Uterus (tissue), 2 donors: ENCODE measurements around the gene RPS6KL1.

Experiments used
- POLR2A ChIP-seq, 2 donors: fragments of 450-650 bp; IDR thresholded peaks; one replicate each; pipeline ENCODE4 v1.6.1; 2016; ENCODE audit warnings: antibody characterized with exemption in 2 of 2, mild to moderate bottlenecking in 1 of 2, moderate library complexity in 1 of 2
- TF ChIP-seq, protein P1 (sequence below), 4 experiments: fragments of 200-600 bp in 2 of 4; fragments of 450-650 bp in 2 of 4; sonication (generic) in 2 of 4; IDR thresholded peaks; one replicate each; pipeline ENCODE4 v1.5.1; 2016 to 2019; ENCODE audit warnings: antibody characterized with exemption in 4 of 4, mild to moderate bottlenecking in 2 of 4, moderate library complexity in 1 of 4

DNA sequence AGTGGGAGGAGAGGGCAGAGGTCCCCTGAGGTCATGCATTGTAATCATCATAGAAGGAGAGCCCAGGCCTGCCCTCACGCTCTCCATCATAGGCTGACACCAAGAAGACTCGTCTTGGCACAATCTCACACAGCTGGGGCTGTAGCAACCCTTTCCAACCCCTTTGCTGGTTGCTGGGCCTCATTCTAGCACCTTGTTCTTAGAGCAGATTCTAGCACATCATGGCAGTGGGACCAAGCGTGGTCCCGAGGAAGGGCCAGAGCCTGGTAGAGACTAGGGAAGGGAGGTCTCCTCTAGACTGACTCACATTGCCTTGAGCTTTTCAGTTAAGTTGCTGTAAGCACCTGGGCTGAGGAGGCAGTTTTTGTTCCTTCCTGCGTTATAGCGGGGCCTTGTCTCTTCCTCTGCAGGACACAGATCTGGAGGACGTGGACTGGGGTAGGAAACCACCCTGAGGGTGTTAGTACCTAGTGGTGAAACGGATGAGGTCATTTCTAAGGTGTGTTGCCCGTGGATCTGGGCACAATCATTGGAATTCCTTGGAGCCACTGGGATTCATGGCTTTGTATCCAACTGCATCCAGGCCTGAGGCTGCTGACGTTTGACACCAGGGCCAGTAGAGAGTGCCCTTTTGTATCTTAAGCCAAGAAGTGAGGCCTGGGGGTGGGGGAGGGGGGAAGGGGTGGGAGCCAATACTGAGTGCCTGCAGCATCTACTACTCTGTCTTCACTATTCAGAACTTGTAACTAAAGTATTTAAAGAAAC is 19.9 kb downstream of the RPS6KL1 start:
- TF ChIP-seq, protein P1, sequence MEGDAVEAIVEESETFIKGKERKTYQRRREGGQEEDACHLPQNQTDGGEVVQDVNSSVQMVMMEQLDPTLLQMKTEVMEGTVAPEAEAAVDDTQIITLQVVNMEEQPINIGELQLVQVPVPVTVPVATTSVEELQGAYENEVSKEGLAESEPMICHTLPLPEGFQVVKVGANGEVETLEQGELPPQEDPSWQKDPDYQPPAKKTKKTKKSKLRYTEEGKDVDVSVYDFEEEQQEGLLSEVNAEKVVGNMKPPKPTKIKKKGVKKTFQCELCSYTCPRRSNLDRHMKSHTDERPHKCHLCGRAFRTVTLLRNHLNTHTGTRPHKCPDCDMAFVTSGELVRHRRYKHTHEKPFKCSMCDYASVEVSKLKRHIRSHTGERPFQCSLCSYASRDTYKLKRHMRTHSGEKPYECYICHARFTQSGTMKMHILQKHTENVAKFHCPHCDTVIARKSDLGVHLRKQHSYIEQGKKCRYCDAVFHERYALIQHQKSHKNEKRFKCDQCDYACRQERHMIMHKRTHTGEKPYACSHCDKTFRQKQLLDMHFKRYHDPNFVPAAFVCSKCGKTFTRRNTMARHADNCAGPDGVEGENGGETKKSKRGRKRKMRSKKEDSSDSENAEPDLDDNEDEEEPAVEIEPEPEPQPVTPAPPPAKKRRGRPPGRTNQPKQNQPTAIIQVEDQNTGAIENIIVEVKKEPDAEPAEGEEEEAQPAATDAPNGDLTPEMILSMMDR (IDR thresholded peaks at IDR 0.05): no peak
- no peak for TF ChIP-seq POLR2A (IDR thresholded peaks at IDR 0.05)
